H9 (cell line): ENCODE results near the gene DZANK1. TPM values are rescaled to one million over a fixed set of nuclear protein-coding genes. Genes with fewer than 3 reads are reported as not detected.

Experiments used
- DNase-seq: peaks from one replicate; pipeline ENCODE4 v3.0.0-alpha.2; 2017
- H2AFZ ChIP-seq: one replicate; pipeline ENCODE4 v1.6.1; 2013; ENCODE audit warnings: mild to moderate bottlenecking, low read length, control low read depth, moderate library complexity
- H2AK5ac ChIP-seq: 2 replicates; pipeline ENCODE4 v1.6.1; 2013; ENCODE audit warnings: low read length, control low read depth, mixed read lengths; ENCODE audit not compliant: insufficient read length
- H2BK120ac ChIP-seq: one replicate; pipeline ENCODE4 v1.6.1; 2013; ENCODE audit warnings: low read depth, mild to moderate bottlenecking, low read length, control low read depth, inconsistent platforms; ENCODE audit not compliant: poor library complexity, severe bottlenecking
- H2BK12ac ChIP-seq: 2 replicates; pipeline ENCODE4 v1.6.1; 2013; ENCODE audit warnings: low read length, control low read depth, mixed read lengths, low read depth; ENCODE audit not compliant: insufficient read length
- H2BK15ac ChIP-seq: 2 replicates; pipeline ENCODE4 v1.6.1; 2013; ENCODE audit warnings: low read depth, low read length, control low read depth
- H2BK20ac ChIP-seq: one replicate; pipeline ENCODE4 v1.6.1; 2013; ENCODE audit warnings: low read depth, mild to moderate bottlenecking, low read length, control low read depth, inconsistent platforms; ENCODE audit not compliant: poor library complexity, severe bottlenecking
- H2BK5ac ChIP-seq: 2 replicates; pipeline ENCODE4 v1.6.1; 2013; ENCODE audit warnings: low read length, control low read depth, mixed read lengths; ENCODE audit not compliant: insufficient read length
- H3K14ac ChIP-seq: 2 replicates; pipeline ENCODE4 v1.6.1; 2013; ENCODE audit warnings: low read length, control low read depth; ENCODE audit not compliant: insufficient read depth
- H3K18ac ChIP-seq: 2 replicates; pipeline ENCODE4 v1.6.1; 2013; ENCODE audit warnings: low read depth, mild to moderate bottlenecking, mixed read lengths, low read length, control low read depth; ENCODE audit not compliant: insufficient read length
- H3K23ac ChIP-seq: 2 replicates; pipeline ENCODE4 v1.6.1; 2013; ENCODE audit warnings: low read length, control low read depth, mixed read lengths, low read depth; ENCODE audit not compliant: insufficient read length
- H3K23me2 ChIP-seq: 2 replicates; pipeline ENCODE4 v1.6.1; 2013; ENCODE audit warnings: low read depth, mild to moderate bottlenecking, mixed read lengths, low read length, control low read depth; ENCODE audit not compliant: insufficient read length, poor library complexity, severe bottlenecking
- H3K27ac ChIP-seq: 2 replicates; pipeline ENCODE4 v1.5.1; 2013; ENCODE audit warnings: low read length, control low read depth, mixed read lengths, low read depth; ENCODE audit not compliant: insufficient read length
- H3K27me3 ChIP-seq: 2 replicates; pipeline ENCODE4 v1.6.1; 2013; ENCODE audit warnings: low read length, control low read depth, inconsistent platforms; ENCODE audit not compliant: insufficient read depth
- H3K4ac ChIP-seq: 2 replicates; pipeline ENCODE4 v1.6.1; 2013; ENCODE audit warnings: low read depth, mild to moderate bottlenecking, control low read depth, inconsistent platforms, low read length, moderate library complexity
- H3K4me1 ChIP-seq: 2 replicates; pipeline ENCODE4 v1.6.1; 2013; ENCODE audit warnings: low read length, control low read depth, inconsistent platforms; ENCODE audit not compliant: insufficient read depth
- H3K4me2 ChIP-seq: 2 replicates; pipeline ENCODE4 v1.6.1; 2013; ENCODE audit warnings: low read length, control low read depth, mixed read lengths; ENCODE audit not compliant: insufficient read length, insufficient read depth
- H3K56ac ChIP-seq: 2 replicates; pipeline ENCODE4 v1.6.1; 2013; ENCODE audit warnings: low read depth, mild to moderate bottlenecking, mixed read lengths, low read length, control low read depth; ENCODE audit not compliant: insufficient read length
- H3K79me1 ChIP-seq: 2 replicates; pipeline ENCODE4 v1.6.1; 2013; ENCODE audit warnings: low read depth, mild to moderate bottlenecking, moderate library complexity, low read length, control low read depth, inconsistent platforms; ENCODE audit not compliant: insufficient read depth, poor library complexity, severe bottlenecking
- H3K79me2 ChIP-seq: 2 replicates; pipeline ENCODE4 v1.6.1; 2013; ENCODE audit warnings: low read length, control low read depth, inconsistent platforms; ENCODE audit not compliant: insufficient read depth
- H3K9ac ChIP-seq: 2 replicates; pipeline ENCODE4 v1.6.1; 2013; ENCODE audit warnings: low read length, control low read depth, mixed read lengths; ENCODE audit not compliant: insufficient read length; ENCODE audit errors: extremely low read depth
- H3K9me3 ChIP-seq: one replicate; pipeline ENCODE4 v1.6.1; 2013; ENCODE audit warnings: low read depth, low read length, inconsistent platforms; ENCODE audit not compliant: control insufficient read depth
- H3T11ph ChIP-seq: one replicate; pipeline ENCODE4 v1.6.1; 2013; ENCODE audit warnings: mild to moderate bottlenecking, low read length, control low read depth, inconsistent platforms
- H4K20me1 ChIP-seq: one replicate; pipeline ENCODE4 v1.6.1; 2013; ENCODE audit not compliant: control insufficient read depth, insufficient read length, insufficient read depth
- H4K5ac ChIP-seq: 2 replicates; pipeline ENCODE4 v1.6.1; 2013; ENCODE audit warnings: low read depth, mild to moderate bottlenecking, mixed read lengths, low read length, control low read depth; ENCODE audit not compliant: insufficient read length
- H4K8ac ChIP-seq: replicated peaks from 2 replicates; pipeline ENCODE4 v1.6.1; 2013; ENCODE audit warnings: low read length, control low read depth, mixed read lengths, low read depth; ENCODE audit not compliant: insufficient read length
- H4K91ac ChIP-seq: 2 replicates; pipeline ENCODE4 v1.6.1; 2013; ENCODE audit warnings: low read depth, mild to moderate bottlenecking, moderate library complexity, mixed read lengths, low read length, control low read depth; ENCODE audit not compliant: insufficient read length
- H3K27ac Mint-ChIP-seq, 3 experiments: 2 replicates in 2 of 3; 3 replicates in 1 of 3; pipeline ENCODE4 v1.8.0; 2020 to 2021; ENCODE audit warnings: mixed read lengths in 3 of 3, mild to moderate bottlenecking in 1 of 3, moderate library complexity in 1 of 3
- H3K27me3 Mint-ChIP-seq: 2 replicates; pipeline ENCODE4 v1.8.0; 2021; ENCODE audit warnings: low read depth, mild to moderate bottlenecking, moderate library complexity, mixed read lengths
- H3K36me3 Mint-ChIP-seq, 3 experiments: 2 replicates in 2 of 3; 3 replicates in 1 of 3; pipeline ENCODE4 v1.8.0; 2020 to 2021; ENCODE audit warnings: low read depth in 3 of 3, mixed read lengths in 3 of 3; ENCODE audit not compliant: insufficient read depth in 1 of 3
- H3K4me1 Mint-ChIP-seq, 2 experiments: 2 replicates each; pipeline ENCODE4 v1.8.0; 2020; ENCODE audit warnings: mixed read lengths in 2 of 2
- H3K4me3 Mint-ChIP-seq, 2 experiments: 2 replicates in 1 of 2; 3 replicates in 1 of 2; pipeline ENCODE4 v1.8.0; 2020 to 2021; ENCODE audit warnings: mild to moderate bottlenecking in 2 of 2, mixed read lengths in 2 of 2, moderate library complexity in 1 of 2
- H3K9me3 Mint-ChIP-seq, 2 experiments: 2 replicates in 1 of 2; 3 replicates in 1 of 2; pipeline ENCODE4 v1.8.0; 2020; ENCODE audit warnings: mild to moderate bottlenecking in 2 of 2, mixed read lengths in 2 of 2, moderate library complexity in 1 of 2
- CTCF ChIP-seq: fragments of 200-600 bp; sonication (generic); conservative IDR thresholded peaks from 3 replicates; pipeline ENCODE4 v1.8.0; 2021; ENCODE audit warnings: antibody characterized with exemption, mild to moderate bottlenecking
- whole genome bisulfite sequencing: extraction: QIAGEN DNeasy Blood & Tissue Kit; methylation state at CpG from one replicate; pipeline ENCODE4 v1.1.7; 2013; ENCODE audit warnings: missing lambda C conversion rate, low lambda C conversion rate, mixed read lengths; ENCODE audit not compliant: insufficient read length; ENCODE audit errors: extremely low coverage; 5-methylcytosine and 5-hydroxymethylcytosine counted together
- total RNA-seq: library from RNA; stranded (reverse); gene quantifications from 2 replicates; pipeline ENCODE4 v1.2.1, GENCODE V29; 2021

DZANK1 gene
- total RNA-seq, 1 experiment from 2014 or later: 10.5 TPM

- H2BK15ac ChIP-seq: no peak overlapping the region
- H4K5ac ChIP-seq: no peak overlapping the region
- no peak overlapping the region for H3T11ph ChIP-seq
- H3K14ac ChIP-seq: no peak overlapping the region
- no peaks in the 10 kb centered on the region for H3K79me2 ChIP-seq
- Mint-ChIP-seq H3K4me1 (no peaks in the 10 kb centered on the region; a peak in 2 of 4 replicates), H3K36me3 (peaks cover 0 to 2% (median 0%) of the 10 kb centered on the region in 3 experiments; a peak in 1 of 7 replicates), H3K27ac (no peak overlapping the region), H3K9me3 (no peaks in the 10 kb centered on the region), H3K4me3 (no peak overlapping the region), H3K27me3 (no peaks in the 10 kb centered on the region)
- H4K20me1 ChIP-seq: no peaks in the 10 kb centered on the region
- no peak for DNase-seq
- H2BK120ac ChIP-seq: no peak overlapping the region
- H3K18ac ChIP-seq: no peak overlapping the region
- no peak overlapping the region for H3K9ac ChIP-seq
- H2AFZ ChIP-seq: no peak overlapping the region
- H3K4me2 ChIP-seq: no peak overlapping the region
- H4K91ac ChIP-seq: no peak overlapping the region
- no CpG with 5 or more reads among the region's 6 CpGs for WGBS
- H3K23ac ChIP-seq: no peak overlapping the region
- H3K23me2 ChIP-seq: no peaks in the 10 kb centered on the region
- H2BK12ac ChIP-seq: no peak overlapping the region
- H3K56ac ChIP-seq: no peak overlapping the region
- no peak overlapping the region for H3K4ac ChIP-seq
- H2BK20ac ChIP-seq: no peak overlapping the region
- H3K4me1 ChIP-seq: no peaks in the 10 kb centered on the region
- no peak overlapping the region for H2BK5ac ChIP-seq
- H3K9me3 ChIP-seq: no peaks in the 10 kb centered on the region
- no peak for TF ChIP-seq CTCF
- H4K8ac ChIP-seq: no peak overlapping the region
- no peak overlapping the region for H2AK5ac ChIP-seq
- H3K27ac ChIP-seq: no peak overlapping the region
- no peaks in the 10 kb centered on the region for H3K79me1 ChIP-seq
- H3K27me3 ChIP-seq: no peaks in the 10 kb centered on the region
Measured at GRCh38 chr20:18431206-18431605, 35.6 kb downstream of the DZANK1 start.
